ENCODE results near the gene TOPBP1. TPM values are rescaled to one million over a fixed set of nuclear protein-coding genes. Genes with fewer than 3 reads are reported as not detected.

Gene TOPBP1
- total and polyA plus RNA-seq, 5 donors from 2014 or later, result 7.6 to 44.7 (median 10.8) TPM

- no peaks in the 10 kb centered on the region for H3K27me3 ChIP-seq (ENCODE audit: control insufficient read depth, insufficient read depth, low read length)
- H3K9me3 Mint-ChIP-seq, result no peaks in the 10 kb centered on the region
- no peaks in the 10 kb centered on the region for H3K9me3 ChIP-seq (ENCODE audit: control insufficient read depth in 2 of 2, low read length in 2 of 2)
- DNase-seq (no peak), ATAC-seq (ENCODE audit: low read depth in 2 of 2) (peak; percentile 54 to 56)
- H3K36me3 Mint-ChIP-seq, result peaks cover 33% of the 10 kb centered on the region
- no peaks in the 10 kb centered on the region for H3K27me3 Mint-ChIP-seq
- peak within 1 kb of the TSS; percentile 92 to 97 (median 94) for H3K4me3 Mint-ChIP-seq
- H3K36me3 ChIP-seq (ENCODE audit: control insufficient read depth, insufficient read depth, low read length), result peaks cover 25% of the 10 kb centered on the region
- peak within 1 kb of the TSS; percentile 99 for H3K27ac Mint-ChIP-seq
- peak within 1 kb of the TSS; percentile 100 for H3K4me3 ChIP-seq (ENCODE audit: low read depth, low read length)
- peaks cover 30 to 64% (median 49%) of the 10 kb centered on the region in 4 donors for H3K4me1 Mint-ChIP-seq
- H3K4me1 ChIP-seq (ENCODE audit: control insufficient read depth, insufficient read depth, low read length, poor library complexity, severe bottlenecking), result peaks cover 56% of the 10 kb centered on the region
- H3K27ac ChIP-seq (ENCODE audit: insufficient read depth, low read length, poor library complexity, severe bottlenecking), result peak within 1 kb of the TSS; percentile 93
Observed at GRCh38 chr3:133573629-133574194, 88.0 kb downstream of the TOPBP1 start, which contains the start of gene CDV3. TSS of gene CDV3 (plus strand) at chr3:133573686. CDS start at chr3:133574045, 359 bp downstream.

GRCh38 chr3:133573054-133573628 is 88.6 kb downstream of the TOPBP1 start:
- H3K4me1 ChIP-seq (ENCODE audit: control insufficient read depth, insufficient read depth, low read length, poor library complexity, severe bottlenecking), result peaks cover 50% of the 10 kb centered on the region
- H3K36me3 ChIP-seq (ENCODE audit: control insufficient read depth, insufficient read depth, low read length), result peaks cover 21% of the 10 kb centered on the region

GRCh38 chr3:133572158-133573053 is 89.3 kb downstream of the TOPBP1 start:
- Mint-ChIP-seq H3K27ac (peak overlapping the region; percentile 99), H3K27me3 (no peaks in the 10 kb centered on the region), H3K4me1 (peaks cover 20 to 51% (median 35%) of the 10 kb centered on the region in 4 donors), H3K4me3 (peak overlapping the region; percentile 92 to 95 (median 94)), H3K9me3 (no peaks in the 10 kb centered on the region), H3K36me3 (peaks cover 22% of the 10 kb centered on the region)
- Histone ChIP-seq H3K27me3 (ENCODE audit: control insufficient read depth, insufficient read depth, low read length) (no peaks in the 10 kb centered on the region), H3K36me3 (ENCODE audit: control insufficient read depth, insufficient read depth, low read length) (peaks cover 16% of the 10 kb centered on the region), H3K27ac (ENCODE audit: insufficient read depth, low read length, poor library complexity, severe bottlenecking) (peak overlapping the region; percentile 93), H3K4me1 (ENCODE audit: control insufficient read depth, insufficient read depth, low read length, poor library complexity, severe bottlenecking) (peaks cover 43% of the 10 kb centered on the region), H3K9me3 (ENCODE audit: control insufficient read depth in 2 of 2, low read length in 2 of 2) (no peaks in the 10 kb centered on the region), H3K4me3 (ENCODE audit: low read depth, low read length) (peak overlapping the region; percentile 81)
- no peak for ATAC-seq (ENCODE audit: low read depth in 2 of 2)
- peak in 2 of 3 donors; percentile 49 to 81 for DNase-seq

More at GRCh38 chr3:133573054-133573628, 88.6 kb downstream of the TOPBP1 start:
- Mint-ChIP-seq H3K4me3 (peak overlapping the region; percentile 92 to 95 (median 94)), H3K4me1 (peaks cover 24 to 58% (median 43%) of the 10 kb centered on the region in 4 donors), H3K27me3 (no peaks in the 10 kb centered on the region), H3K9me3 (no peaks in the 10 kb centered on the region), H3K27ac (peak overlapping the region; percentile 99), H3K36me3 (peaks cover 28% of the 10 kb centered on the region)
- no peaks in the 10 kb centered on the region for H3K27me3 ChIP-seq (ENCODE audit: control insufficient read depth, insufficient read depth, low read length)
- peak; percentile 79 to 85 for ATAC-seq (ENCODE audit: low read depth in 2 of 2)
- DNase-seq, result peak; percentile 100
- H3K9me3 ChIP-seq (ENCODE audit: control insufficient read depth in 2 of 2, low read length in 2 of 2), result no peaks in the 10 kb centered on the region
- H3K27ac ChIP-seq (ENCODE audit: insufficient read depth, low read length, poor library complexity, severe bottlenecking), result peak overlapping the region; percentile 93
- peak overlapping the region; percentile 81 for H3K4me3 ChIP-seq (ENCODE audit: low read depth, low read length)

DNA sequence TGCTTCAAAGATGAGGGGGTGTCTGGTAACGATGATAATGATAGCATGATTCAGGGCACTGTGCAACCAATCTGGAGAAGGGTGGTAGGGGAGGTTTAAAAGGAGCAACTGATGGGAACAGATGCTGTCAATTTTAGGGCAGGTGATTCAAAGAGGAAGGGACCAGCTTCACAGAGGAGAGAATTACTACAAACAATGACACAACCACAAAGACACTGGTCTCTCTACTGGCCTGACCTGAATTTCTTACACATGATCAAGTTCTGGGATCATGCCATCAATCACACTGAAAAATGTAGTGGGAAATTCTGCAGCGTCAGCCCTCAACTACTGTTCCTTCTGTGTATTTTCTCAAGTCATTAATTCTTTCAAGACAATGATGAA is 90.8 kb downstream of the TOPBP1 start:
- Histone ChIP-seq H3K4me1 (ENCODE audit: control insufficient read depth, insufficient read depth, low read length, poor library complexity, severe bottlenecking) (peaks cover 29% of the 10 kb centered on the region), H3K36me3 (ENCODE audit: control insufficient read depth, insufficient read depth, low read length) (peaks cover 8% of the 10 kb centered on the region), H3K27ac (ENCODE audit: insufficient read depth, low read length, poor library complexity, severe bottlenecking) (peak overlapping the region; percentile 93), H3K9me3 (ENCODE audit: control insufficient read depth in 2 of 2, low read length in 2 of 2) (no peaks in the 10 kb centered on the region), H3K27me3 (ENCODE audit: control insufficient read depth, insufficient read depth, low read length) (no peaks in the 10 kb centered on the region), H3K4me3 (ENCODE audit: low read depth, low read length) (no peak overlapping the region)
- DNase-seq, result no peak
- Mint-ChIP-seq H3K4me1 (peaks cover 9 to 37% (median 23%) of the 10 kb centered on the region in 4 donors), H3K36me3 (peaks cover 11% of the 10 kb centered on the region), H3K27me3 (peaks cover 5% of the 10 kb centered on the region), H3K9me3 (peaks cover 0 to 2% (median 0%) of the 10 kb centered on the region in 7 donors), H3K4me3 (peak overlapping the region in 2 of 4 donors; percentile 5 to 12), H3K27ac (peak overlapping the region in 2 of 3 donors; percentile 81 to 88)
- ATAC-seq (ENCODE audit: low read depth in 2 of 2), result no peak

- no peak overlapping the region for H3K27ac ChIP-seq (ENCODE audit: insufficient read depth, low read length, poor library complexity, severe bottlenecking)
Observed at GRCh38 chr3:133570139-133570936, 91.4 kb downstream of the TOPBP1 start.

GRCh38 chr3:133568294-133569014 is 93.3 kb downstream of the TOPBP1 start:
- peaks cover 5% of the 10 kb centered on the region for H3K27me3 Mint-ChIP-seq
- peak overlapping the region in 1 of 4 donors; percentile 47 for H3K4me3 Mint-ChIP-seq
- Histone ChIP-seq H3K36me3 (ENCODE audit: control insufficient read depth, insufficient read depth, low read length) (no peaks in the 10 kb centered on the region), H3K27me3 (ENCODE audit: control insufficient read depth, insufficient read depth, low read length) (no peaks in the 10 kb centered on the region), H3K27ac (ENCODE audit: insufficient read depth, low read length, poor library complexity, severe bottlenecking) (no peak overlapping the region), H3K9me3 (ENCODE audit: control insufficient read depth in 2 of 2, low read length in 2 of 2) (no peaks in the 10 kb centered on the region), H3K4me3 (ENCODE audit: low read depth, low read length) (no peak overlapping the region), H3K4me1 (ENCODE audit: control insufficient read depth, insufficient read depth, low read length, poor library complexity, severe bottlenecking) (peaks cover 13% of the 10 kb centered on the region)
- no peak for DNase-seq
- H3K4me1 Mint-ChIP-seq, result peaks cover 0 to 23% (median 16%) of the 10 kb centered on the region in 4 donors
- H3K27ac Mint-ChIP-seq, result no peak overlapping the region
- no peak for ATAC-seq (ENCODE audit: low read depth in 2 of 2)
- H3K9me3 Mint-ChIP-seq, result peaks cover 0 to 2% (median 0%) of the 10 kb centered on the region in 7 donors
- no peaks in the 10 kb centered on the region for H3K36me3 Mint-ChIP-seq

More at GRCh38 chr3:133570139-133570936, 91.4 kb downstream of the TOPBP1 start:
- peaks cover 6% of the 10 kb centered on the region for H3K36me3 Mint-ChIP-seq
- Histone ChIP-seq H3K27me3 (ENCODE audit: control insufficient read depth, insufficient read depth, low read length) (no peaks in the 10 kb centered on the region), H3K9me3 (ENCODE audit: control insufficient read depth in 2 of 2, low read length in 2 of 2) (no peaks in the 10 kb centered on the region), H3K36me3 (ENCODE audit: control insufficient read depth, insufficient read depth, low read length) (peaks cover 2% of the 10 kb centered on the region), H3K4me1 (ENCODE audit: control insufficient read depth, insufficient read depth, low read length, poor library complexity, severe bottlenecking) (peaks cover 23% of the 10 kb centered on the region), H3K4me3 (ENCODE audit: low read depth, low read length) (no peak overlapping the region)
- H3K4me1 Mint-ChIP-seq, result peaks cover 7 to 32% (median 21%) of the 10 kb centered on the region in 4 donors
- H3K27ac Mint-ChIP-seq, result peak overlapping the region; percentile 81 to 88 (median 83)
- H3K9me3 Mint-ChIP-seq, result peaks cover 0 to 2% (median 0%) of the 10 kb centered on the region in 7 donors
- peaks cover 5% of the 10 kb centered on the region for H3K27me3 Mint-ChIP-seq
- ATAC-seq (ENCODE audit: low read depth in 2 of 2) (no peak), DNase-seq (no peak)
- peak overlapping the region in 1 of 4 donors; percentile 12 for H3K4me3 Mint-ChIP-seq
